Heart right ventricle (tissue), 16 donors: ENCODE measurements around the gene NUDT1. TPM values are rescaled to one million over a fixed set of nuclear protein-coding genes. Genes with fewer than 3 reads are reported as not detected.
A peak's percentile ranks its signal among the peaks of the same experiment; 100 is the strongest.

Experiments
- ATAC-seq, 8 donors: fragments of 200-7000 bp; cut with Tn5 transposase; one replicate each; pipeline ENCODE4 v1.9.1; 2020; ENCODE audit warnings: mild to moderate bottlenecking in 8 of 8, moderate library complexity in 8 of 8, moderate number of reproducible peaks in 1 of 8
- DNase-seq, 2 donors: peaks; one replicate each; pipeline ENCODE4 v3.0.0-alpha.2; 2020
- H3K27ac ChIP-seq, 10 donors: fragments of 200-600 bp; sonication (generic) in 2 of 10; one replicate each; pipeline versions ENCODE4 v1.5.0 to v1.8.0; 2020 to 2022; ENCODE audit warnings: mild to moderate bottlenecking in 3 of 10
- H3K27me3 ChIP-seq, 7 donors: fragments of 200-600 bp; one replicate each; pipeline ENCODE4 v1.8.0; 2021 to 2022; ENCODE audit warnings: mild to moderate bottlenecking in 2 of 7
- H3K36me3 ChIP-seq, 9 donors: fragments of 200-600 bp; sonication (generic) in 1 of 9; one replicate each; pipeline versions ENCODE4 v1.5.0 to v1.8.0; 2020 to 2022; ENCODE audit warnings: mild to moderate bottlenecking in 2 of 9
- H3K4me1 ChIP-seq, 9 donors: fragments of 200-600 bp; sonication (generic) in 1 of 9; one replicate each; pipeline versions ENCODE4 v1.5.0 to v1.8.0; 2020 to 2022; ENCODE audit warnings: mild to moderate bottlenecking in 4 of 9
- H3K4me3 ChIP-seq, 10 donors: fragments of 200-600 bp; sonication (generic) in 2 of 10; one replicate each; pipeline versions ENCODE4 v1.5.0 to v1.8.0; 2020 to 2022; ENCODE audit warnings: mild to moderate bottlenecking in 7 of 10, moderate library complexity in 2 of 10
- H3K9me3 ChIP-seq, 11 donors: fragments of 200-600 bp in 10 of 11; sonication (generic) in 2 of 11; one replicate each; pipeline versions ENCODE4 v1.5.0 to v1.8.0; 2013 to 2022; ENCODE audit warnings: mild to moderate bottlenecking in 2 of 11, control low read depth in 1 of 11, moderate library complexity in 1 of 11
- WGBS, 2 donors: extraction: QIAGEN DNeasy Blood & Tissue Kit; methylation state at CpG; one replicate each; pipeline ENCODE4 v1.1.7; 2013; ENCODE audit warnings: inconsistent platforms in 1 of 2; 5-methylcytosine and 5-hydroxymethylcytosine counted together
- intact Hi-C, 10 donors: fragments of 100-400 bp; cut with DNase I; formaldehyde crosslinking; loops; one replicate each; pipeline versions ENCODE4 v1.11.1 to v1.14.2; 2022
- long read RNA-seq, 3 donors: library from polyadenylated mRNA; unstranded; transcript quantifications; one replicate each; pipeline ENCODE4 v2.0.0, GENCODE V29; 2020 to 2021
- polyA plus RNA-seq, 2 donors: library from polyadenylated mRNA; stranded (reverse); fragments of 200-250 nt; gene quantifications; one replicate each; pipeline ENCODE4 v1.2.3, GENCODE V29; 2013
- total RNA-seq, 10 donors: library from RNA; stranded (reverse); fragmentation: NEBNext Ultra II Directional in 3 of 10; extraction: Animal tissue kit (Norgen Biotek cat#: 25700) in 3 of 10; gene quantifications; one replicate each; pipeline versions ENCODE4 v1.2.1 to v1.2.4, GENCODE V29; 2021 to 2023
- TF ChIP-seq, protein P1 (sequence below), 9 donors: fragments of 200-600 bp; sonication (generic) in 2 of 9; IDR thresholded peaks; one replicate each; pipeline versions ENCODE4 v1.5.0 to v1.8.0; 2021 to 2022; ENCODE audit warnings: antibody characterized with exemption in 9 of 9, mild to moderate bottlenecking in 5 of 9, moderate library complexity in 1 of 9
- donor health status: Arrhythmogenic right ventricular cardiomyopathy.
- donor health status: ischemic (EF 13 %, LVEDD 7.1; RV severe dilation, severe dysfunction).
- donor health status: healthy with polysubstance abuse.
- donor health status: DM: no; HTN: yes; CAD: no.
- donor health status: DM: no; HTN: no; CAD: no.
- donor health status: ischemic (EF 25% LVEDD 6.9; RV normal size, moderate dysfunction).
- donor health status: ischemic (EF 25% LVEDD 5.7; RV mildly dilated, moderate dysfunction).
- donor health status: healthy.
- donor health status: DM: yes; HTN: yes; CAD: no.
- donor health status: Ischemic cardiomyopathy.
- donor health status: ischemic (EF 35%, LVEDD 5.7; RV mildly dilated, moderate dysfunction).
- donor health status: nonischemic (EF 11% LVEDD 7.7; RV severe dilation, severe dysfunction).
- donor health status: DM: yes; HTN: yes; CAD: no.
- donor health status: PGD.
- donor health status: ischemic (EF 29% LVEDD 5.4; RV normal size, mild dysfunction).
- donor health status: nonischemic (EF 23%, LVEDD 6.1; RV moderate dilation, normal function).

The NUDT1 gene
- total RNA-seq (10 to 100 TPM in 8 of 10 donors, 1 to 10 TPM in 2; 7.7 to 15.8 (median 11.9) TPM), polyA plus RNA-seq (10 to 100 TPM; 16.1 to 35.8 TPM)
- long read RNA-seq, donor 1, partial matches to known transcripts = 1 of 2 reads
- long read RNA-seq, donor 1, other reads (novel, unspliced or antisense) = 0 of 2 reads
- long read RNA-seq, donor 2, partial matches to known transcripts = 0 of 2 reads
- long read RNA-seq, donor 2, other reads (novel, unspliced or antisense) = 0 of 2 reads
- long read RNA-seq, donor 3 = 0 reads

DNA sequence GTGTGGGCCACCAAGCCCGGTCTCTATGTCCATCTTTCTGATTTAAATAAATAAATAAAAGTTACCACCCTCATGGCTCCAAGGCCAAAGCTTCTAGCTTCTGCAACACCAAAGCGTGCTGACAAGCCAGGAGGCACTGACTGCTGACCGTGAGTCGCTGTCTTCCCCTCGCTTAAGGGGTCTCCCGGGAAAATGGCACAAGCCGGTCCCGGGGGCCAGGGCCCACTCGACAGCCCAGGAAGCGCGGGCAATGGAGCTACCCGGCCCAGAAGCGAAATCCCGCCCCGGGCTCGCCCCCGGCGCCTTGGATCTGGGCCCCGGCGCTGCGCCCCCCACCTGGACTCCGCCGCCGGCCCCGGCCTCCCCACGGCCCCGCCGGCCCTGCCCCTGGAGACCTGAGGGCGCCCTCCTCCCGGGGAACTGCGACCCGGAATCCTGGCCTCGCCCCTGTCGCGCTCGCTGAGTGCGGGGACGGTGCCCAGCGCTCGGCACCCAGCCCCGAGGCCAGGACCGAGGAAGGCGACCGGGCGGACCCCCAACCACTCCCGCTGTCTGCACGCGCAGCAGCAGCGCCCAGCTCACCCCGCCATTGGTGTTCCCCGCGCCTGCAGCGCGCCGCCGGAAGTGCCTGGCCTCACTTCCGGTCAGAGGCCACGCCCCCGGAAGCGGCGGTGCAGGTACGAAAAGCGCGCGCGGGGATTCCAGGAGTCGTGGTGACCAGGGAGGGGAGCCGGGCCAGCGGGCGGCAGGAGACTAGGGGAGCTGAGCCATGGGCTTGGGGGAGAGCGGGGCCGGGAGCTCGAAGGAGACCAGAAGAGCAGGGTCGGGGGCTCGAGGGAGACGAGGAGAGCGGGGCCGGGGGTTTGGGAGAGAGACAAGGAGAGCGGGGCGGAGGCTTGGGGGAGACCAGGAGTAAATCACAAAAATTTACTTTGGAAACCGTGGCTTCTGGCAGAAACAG is at the start of gene NUDT1, which contains the start of gene MRM2:
NUDT1 (plus strand) TSS at position 647 of the 961 bp plus-strand sequence. CDS start 2,349 bp downstream, outside the sequence.
MRM2 (minus strand) TSS at position 626 of the 961 bp plus-strand sequence; CDS start at position 590, 36 bp downstream.
- Histone ChIP-seq H3K4me3 (peak within 1 kb of the TSS; percentile 86 to 99 (median 96)), H3K27ac (peak within 1 kb of the TSS in 9 of 10 donors; percentile 61 to 89 (median 77)), H3K36me3 (peaks cover 0 to 32% (median 6%) of the 10 kb centered on the region in 9 donors), H3K27me3 (no peaks in the 10 kb centered on the region), H3K4me1 (peaks cover 0 to 52% (median 20%) of the 10 kb centered on the region in 9 donors), H3K9me3 (no peaks in the 10 kb centered on the region)
- TF ChIP-seq, protein P1, sequence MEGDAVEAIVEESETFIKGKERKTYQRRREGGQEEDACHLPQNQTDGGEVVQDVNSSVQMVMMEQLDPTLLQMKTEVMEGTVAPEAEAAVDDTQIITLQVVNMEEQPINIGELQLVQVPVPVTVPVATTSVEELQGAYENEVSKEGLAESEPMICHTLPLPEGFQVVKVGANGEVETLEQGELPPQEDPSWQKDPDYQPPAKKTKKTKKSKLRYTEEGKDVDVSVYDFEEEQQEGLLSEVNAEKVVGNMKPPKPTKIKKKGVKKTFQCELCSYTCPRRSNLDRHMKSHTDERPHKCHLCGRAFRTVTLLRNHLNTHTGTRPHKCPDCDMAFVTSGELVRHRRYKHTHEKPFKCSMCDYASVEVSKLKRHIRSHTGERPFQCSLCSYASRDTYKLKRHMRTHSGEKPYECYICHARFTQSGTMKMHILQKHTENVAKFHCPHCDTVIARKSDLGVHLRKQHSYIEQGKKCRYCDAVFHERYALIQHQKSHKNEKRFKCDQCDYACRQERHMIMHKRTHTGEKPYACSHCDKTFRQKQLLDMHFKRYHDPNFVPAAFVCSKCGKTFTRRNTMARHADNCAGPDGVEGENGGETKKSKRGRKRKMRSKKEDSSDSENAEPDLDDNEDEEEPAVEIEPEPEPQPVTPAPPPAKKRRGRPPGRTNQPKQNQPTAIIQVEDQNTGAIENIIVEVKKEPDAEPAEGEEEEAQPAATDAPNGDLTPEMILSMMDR (IDR thresholded peaks at IDR 0.05) = no peak
- WGBS, 2 donors = 1% methylated on average over 81 of the region's 81 CpGs
- DNase-seq (peak; percentile 77 to 86), ATAC-seq (peak; percentile 88 to 94 (median 92))
- intact Hi-C loops = loop anchor here in 1 of 10 donors (10.0 kb wide), 1 partner anchor 73 kb away; the partner anchor contains the start of gene SNX8

DNA sequence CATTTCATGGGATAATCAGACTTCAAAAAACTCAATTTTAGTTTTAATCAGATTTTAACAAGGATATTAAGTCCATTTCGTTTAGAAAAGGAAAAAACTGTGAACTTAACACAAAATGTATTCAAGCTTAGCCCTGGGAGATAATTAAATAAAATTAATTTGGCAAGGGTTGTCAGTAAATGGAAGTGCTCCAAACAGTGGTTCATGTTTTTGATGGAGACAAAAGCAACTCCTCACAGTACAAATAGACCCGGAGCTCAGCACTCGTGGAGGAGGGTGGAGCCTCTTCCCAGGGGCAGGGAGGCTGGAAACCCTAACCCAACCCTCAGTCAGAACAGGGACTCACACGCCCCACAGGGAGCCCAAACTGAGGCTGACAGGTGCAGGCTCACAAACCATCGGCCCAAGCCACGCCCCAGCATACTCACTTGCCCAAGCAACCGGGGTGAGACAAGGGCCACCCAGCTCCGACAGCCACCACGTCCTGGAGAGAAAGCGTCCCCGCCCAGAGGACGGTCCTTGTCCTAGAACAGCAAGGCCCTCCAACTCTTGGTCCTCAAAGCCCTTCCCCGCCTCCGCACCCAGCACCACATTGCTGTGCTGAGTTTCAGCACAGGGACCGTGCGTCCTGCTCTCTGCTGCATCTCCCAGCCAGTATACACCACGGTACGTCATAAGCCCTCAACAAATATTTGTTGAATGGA is 49.0 kb upstream of the NUDT1 start:
- 89 to 94% methylated on average over 18 of the region's 18 CpGs for WGBS, 2 donors
- ATAC-seq = no peak
- Histone ChIP-seq H3K4me3 (no peak overlapping the region), H3K36me3 (peaks cover 0 to 21% (median 9%) of the 10 kb centered on the region in 9 donors), H3K27ac (no peak overlapping the region), H3K4me1 (peaks cover 6 to 29% (median 22%) of the 10 kb centered on the region in 9 donors), H3K9me3 (peaks cover 0 to 24% (median 0%) of the 10 kb centered on the region in 11 donors), H3K27me3 (no peaks in the 10 kb centered on the region)
- TF ChIP-seq, protein P1 (IDR thresholded peaks at IDR 0.05) = no peak
- no peak for DNase-seq
- intact Hi-C loops = loop anchor here in 1 of 10 donors (10.0 kb wide), 1 partner anchor 88 kb away; no protein-coding TSS in a partner anchor

DNA sequence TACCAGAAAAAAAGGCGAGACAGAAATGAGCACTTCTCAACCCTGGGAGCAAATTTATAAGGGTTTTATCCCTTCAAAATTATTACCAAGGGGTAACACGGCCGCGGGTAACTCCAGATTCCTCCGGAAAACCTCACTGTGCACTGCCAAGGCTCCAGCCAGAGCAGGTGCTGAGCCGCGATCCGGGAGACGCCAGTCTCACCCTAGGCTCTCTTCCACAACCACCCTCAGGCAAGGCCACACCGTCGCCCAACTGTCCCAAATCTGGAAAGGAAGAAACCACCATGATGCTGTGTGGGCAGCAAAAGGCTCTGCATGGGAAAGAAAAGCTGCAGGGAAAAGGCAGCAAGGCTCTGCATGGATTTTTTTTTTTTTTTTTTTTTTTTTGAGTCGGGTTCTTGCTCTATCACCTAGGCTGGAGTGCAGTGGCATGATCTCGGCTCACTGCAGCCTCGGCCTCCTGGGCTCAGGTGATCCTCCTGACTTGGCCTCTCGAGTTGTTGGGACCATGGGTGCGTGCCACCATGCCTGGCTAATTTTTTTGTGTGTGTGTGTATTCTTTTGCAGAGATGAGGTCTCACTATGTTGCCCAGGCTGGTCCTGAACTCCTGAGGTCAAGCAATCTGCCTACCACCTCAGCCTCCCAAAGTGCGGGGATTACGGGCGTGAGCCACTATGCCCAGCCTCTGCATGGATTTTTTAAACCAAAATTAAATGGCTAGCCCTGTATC is 48.3 kb upstream of the NUDT1 start:
- WGBS, 2 donors = 96 to 97% methylated on average over 18 to 19 of the region's 19 CpGs
- peaks cover 0 to 19% (median 0%) of the 10 kb centered on the region in 11 donors for H3K9me3 ChIP-seq
- peaks cover 0 to 23% (median 9%) of the 10 kb centered on the region in 9 donors for H3K36me3 ChIP-seq
- intact Hi-C loops = loop anchor here in 1 of 10 donors (10.0 kb wide), 1 partner anchor 89 kb away; no protein-coding TSS in a partner anchor
- no peak overlapping the region for H3K4me3 ChIP-seq
- DNase-seq (no peak), ATAC-seq (no peak)
- H3K27me3 ChIP-seq = no peaks in the 10 kb centered on the region
- TF ChIP-seq, protein P1 (IDR thresholded peaks at IDR 0.05) = no peak
- peaks cover 6 to 29% (median 22%) of the 10 kb centered on the region in 9 donors for H3K4me1 ChIP-seq
- no peak overlapping the region for H3K27ac ChIP-seq
